ENCODE results near the gene KCNC3.

The KCNC3 gene

GRCh38 chr19:50310759-50311465 lies 18.3 kb downstream of the KCNC3 start:
- DNase-seq (ENCODE audit: low read depth in 2 of 2) = no peak

- no peak for DNase-seq (ENCODE audit: low read depth in 2 of 2)
Observed at GRCh38 chr19:50309396-50310125, 19.6 kb downstream of the KCNC3 start.

GRCh38 chr19:50308991-50309390 lies 20.2 kb downstream of the KCNC3 start:
- DNase-seq (ENCODE audit: low read depth in 2 of 2) = no peak

GRCh38 chr19:50303558-50303957 lies 25.6 kb downstream of the KCNC3 start:
- DNase-seq (ENCODE audit: low read depth in 2 of 2) = no peak

- no peak for DNase-seq (ENCODE audit: low read depth in 2 of 2)
Observed at GRCh38 chr19:50301607-50301971, 27.6 kb downstream of the KCNC3 start.

GRCh38 chr19:50300814-50301606 lies 28.2 kb downstream of the KCNC3 start:
- no peak for DNase-seq (ENCODE audit: low read depth in 2 of 2)

- no peak for DNase-seq (ENCODE audit: low read depth in 2 of 2)
Observed at GRCh38 chr19:50300051-50300450, 29.1 kb downstream of the KCNC3 start.

- no peak for DNase-seq (ENCODE audit: low read depth in 2 of 2)
Observed at GRCh38 chr19:50293263-50294004, 35.7 kb downstream of the KCNC3 start.

GRCh38 chr19:50292216-50292827 lies 36.9 kb downstream of the KCNC3 start:
- no peak for DNase-seq (ENCODE audit: low read depth in 2 of 2)

- DNase-seq (ENCODE audit: low read depth in 2 of 2) = no peak
Observed at GRCh38 chr19:50290775-50291174, 38.4 kb downstream of the KCNC3 start.

GRCh38 chr19:50290011-50290410 lies 39.2 kb downstream of the KCNC3 start:
- DNase-seq (ENCODE audit: low read depth in 2 of 2) = no peak

- no peak for DNase-seq (ENCODE audit: low read depth in 2 of 2)
Observed at GRCh38 chr19:50288954-50289353, 40.2 kb downstream of the KCNC3 start.

- no peak for DNase-seq (ENCODE audit: low read depth in 2 of 2)
Observed at GRCh38 chr19:50287331-50287730, 41.8 kb downstream of the KCNC3 start.

GRCh38 chr19:50286443-50286842 lies 42.7 kb downstream of the KCNC3 start:
- no peak for DNase-seq (ENCODE audit: low read depth in 2 of 2)

GRCh38 chr19:50285833-50286232 lies 43.3 kb downstream of the KCNC3 start:
- no peak for DNase-seq (ENCODE audit: low read depth in 2 of 2)

- DNase-seq (ENCODE audit: low read depth in 2 of 2) = no peak
Observed at GRCh38 chr19:50281491-50281890, 47.7 kb downstream of the KCNC3 start.

- DNase-seq (ENCODE audit: low read depth in 2 of 2) = no peak
Observed at GRCh38 chr19:50280983-50281382, 48.2 kb downstream of the KCNC3 start.

GRCh38 chr19:50280074-50280473 lies 49.1 kb downstream of the KCNC3 start:
- DNase-seq (ENCODE audit: low read depth in 2 of 2) = no peak

GRCh38 chr19:50277966-50278580 lies 51.1 kb downstream of the KCNC3 start:
- no peak for DNase-seq (ENCODE audit: low read depth in 2 of 2)

GRCh38 chr19:50276370-50277063 lies 52.7 kb downstream of the KCNC3 start:
- no peak for DNase-seq (ENCODE audit: low read depth in 2 of 2)

Data from stimulated activated CD8-positive, alpha-beta memory T cell treated with anti-CD3 and anti-CD28 coated beads, Interleukin-2, amount 100 ng/mL, for 1 hour (primary cell).